ENCODE data around the gene AGBL1. TPM values are rescaled to one million over a fixed set of nuclear protein-coding genes. Genes with fewer than 3 reads are reported as not detected.
"Not testable (repeated sequence)": the region's sequence is repeated elsewhere in the genome, so short reads cannot be mapped to it uniquely, and the experiment has no call there.

The AGBL1 gene
- total RNA-seq, 2 experiments from 2014 or later: not detected

DNA sequence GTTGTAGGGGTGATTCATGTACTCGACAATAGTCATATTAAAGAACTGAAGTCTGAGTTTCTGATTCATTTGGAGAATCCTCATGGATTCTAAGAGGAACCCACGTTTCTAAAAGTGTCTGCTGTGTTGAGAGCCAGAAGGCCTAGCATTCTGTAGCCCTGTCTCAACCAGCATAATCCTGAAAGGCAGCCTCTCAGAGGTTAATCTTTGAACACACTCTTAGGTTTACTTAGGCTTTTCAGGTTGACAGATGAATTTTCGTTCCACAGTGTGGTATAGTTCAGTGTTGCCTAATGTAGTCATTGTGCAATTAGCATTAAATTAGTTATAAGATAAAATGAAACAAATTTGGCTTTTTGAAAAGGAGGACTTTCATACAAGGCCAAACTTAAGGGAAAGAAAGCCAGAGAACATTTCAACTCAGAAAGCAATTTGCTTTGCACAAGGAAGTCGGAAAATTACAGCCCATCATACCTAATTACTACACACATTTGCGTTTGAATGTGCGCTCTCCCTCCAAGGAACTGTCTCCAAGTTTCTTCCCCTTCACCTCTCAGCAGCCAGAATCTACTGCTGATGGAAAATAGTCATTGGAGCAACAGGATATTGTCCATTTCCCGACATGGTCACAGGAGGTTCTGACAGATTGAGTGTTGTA, 42.0 kb downstream of the AGBL1 start:
- no peak for ATAC-seq
- no peaks in the 10 kb centered on the region for H3K4me1 Mint-ChIP-seq
- H3K36me3 Mint-ChIP-seq: no peaks in the 10 kb centered on the region
- no peak overlapping the region for H3K4me3 Mint-ChIP-seq
- DNase-seq: no peak
- H3K27ac Mint-ChIP-seq: no peak overlapping the region
- CTCF ChIA-PET: no interaction called here
- peaks cover 15% of the 10 kb centered on the region for H3K27me3 Mint-ChIP-seq
- H3K9me3 Mint-ChIP-seq (ENCODE audit: low read depth): no peaks in the 10 kb centered on the region

GRCh38 chr15:86122691-86123391, 43.2 kb downstream of the AGBL1 start:
- ATAC-seq; H3K27ac Mint-ChIP-seq; H3K4me3 Mint-ChIP-seq; H3K9me3 Mint-ChIP-seq (ENCODE audit: low read depth); CTCF ChIA-PET; H3K36me3 Mint-ChIP-seq; DNase-seq; H3K4me1 Mint-ChIP-seq: not testable (repeated sequence)
- H3K27me3 Mint-ChIP-seq: peaks cover 12% of the 10 kb centered on the region

DNA sequence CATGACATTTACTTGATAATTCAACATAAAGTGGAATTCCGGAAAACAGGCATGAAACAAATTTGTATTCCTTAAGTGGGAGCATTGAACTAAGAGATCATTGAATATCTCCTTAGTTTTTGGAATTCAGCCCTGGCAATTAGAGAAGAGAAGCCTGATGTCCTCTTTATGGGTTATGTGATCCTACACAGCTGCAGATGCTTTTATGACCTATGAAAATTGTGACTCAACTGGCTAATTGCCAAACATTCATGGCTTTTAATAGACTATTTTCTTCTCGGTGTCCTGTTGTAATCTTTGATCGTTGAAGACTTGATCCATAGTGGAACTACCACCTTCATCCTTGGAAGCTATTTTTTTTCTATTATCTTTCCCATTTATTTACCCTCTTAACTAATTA, 46.1 kb downstream of the AGBL1 start:
- Mint-ChIP-seq H3K4me3 (no peak overlapping the region), H3K36me3 (no peaks in the 10 kb centered on the region), H3K9me3 (ENCODE audit: low read depth) (no peaks in the 10 kb centered on the region), H3K27me3 (peaks cover 3% of the 10 kb centered on the region), H3K27ac (no peak overlapping the region), H3K4me1 (no peaks in the 10 kb centered on the region)
- no peak for DNase-seq
- ATAC-seq: no peak
- CTCF ChIA-PET: no interaction called here

GRCh38 chr15:86127547-86127946, 47.9 kb downstream of the AGBL1 start:
- DNase-seq (no peak), ATAC-seq (no peak)
- H3K36me3 Mint-ChIP-seq: no peaks in the 10 kb centered on the region
- no peaks in the 10 kb centered on the region for H3K27me3 Mint-ChIP-seq
- no peaks in the 10 kb centered on the region for H3K9me3 Mint-ChIP-seq (ENCODE audit: low read depth)
- no peak overlapping the region for H3K4me3 Mint-ChIP-seq
- CTCF ChIA-PET: no interaction called here
- H3K4me1 Mint-ChIP-seq: no peaks in the 10 kb centered on the region
- no peak overlapping the region for H3K27ac Mint-ChIP-seq

GRCh38 chr15:86135041-86135440, 55.4 kb downstream of the AGBL1 start:
- Mint-ChIP-seq H3K9me3 (ENCODE audit: low read depth) (no peaks in the 10 kb centered on the region), H3K4me1 (no peaks in the 10 kb centered on the region), H3K36me3 (no peaks in the 10 kb centered on the region), H3K27ac (no peak overlapping the region), H3K27me3 (no peaks in the 10 kb centered on the region), H3K4me3 (no peak overlapping the region)
- CTCF ChIA-PET: no interaction called here
- DNase-seq (no peak), ATAC-seq (no peak)

DNA sequence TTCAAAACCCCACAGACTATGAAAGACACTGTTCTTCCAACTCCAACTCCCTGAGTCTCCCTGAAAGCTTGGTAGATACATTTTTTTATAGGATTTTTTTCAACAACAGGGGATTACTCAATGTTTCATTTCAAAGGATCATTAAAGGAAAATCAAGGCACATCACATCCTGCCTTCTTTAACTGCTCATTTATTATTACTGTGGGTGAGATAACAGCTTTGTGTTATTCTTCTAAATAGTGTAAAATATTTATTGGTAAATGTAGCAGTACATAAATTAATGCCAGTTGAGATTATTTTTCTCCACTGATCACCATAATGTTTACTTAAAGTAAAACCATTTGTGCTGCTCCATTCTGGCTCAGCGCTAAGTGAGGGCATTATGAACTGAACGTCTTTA, 57.2 kb downstream of the AGBL1 start:
- no peak overlapping the region for H3K4me3 Mint-ChIP-seq
- no peaks in the 10 kb centered on the region for H3K27me3 Mint-ChIP-seq
- H3K9me3 Mint-ChIP-seq (ENCODE audit: low read depth): no peaks in the 10 kb centered on the region
- ATAC-seq: no peak
- no peaks in the 10 kb centered on the region for H3K36me3 Mint-ChIP-seq
- H3K27ac Mint-ChIP-seq: no peak overlapping the region
- no peak for DNase-seq
- CTCF ChIA-PET: no interaction called here
- H3K4me1 Mint-ChIP-seq: no peaks in the 10 kb centered on the region

DNA sequence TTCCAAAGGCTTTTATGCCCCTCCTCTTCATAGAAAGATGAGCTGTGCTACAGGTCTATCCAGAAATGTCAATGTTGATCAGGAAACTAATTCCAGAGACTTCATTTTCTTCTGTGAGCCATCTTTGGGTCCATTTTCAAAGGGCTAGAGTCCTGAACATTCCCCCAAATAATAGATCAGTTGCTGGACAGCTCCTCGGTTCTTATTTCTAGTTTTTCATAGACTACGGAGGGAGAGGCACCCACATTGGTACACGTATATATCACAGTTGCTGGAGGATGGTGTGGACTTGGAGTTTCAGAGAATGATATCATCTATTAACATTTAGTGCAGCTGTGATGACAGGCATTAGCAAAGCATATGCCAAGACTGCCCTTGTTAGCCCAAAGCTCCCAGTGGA, 59.1 kb downstream of the AGBL1 start:
- H3K9me3 Mint-ChIP-seq (ENCODE audit: low read depth): no peaks in the 10 kb centered on the region
- no peak overlapping the region for H3K4me3 Mint-ChIP-seq
- no peaks in the 10 kb centered on the region for H3K36me3 Mint-ChIP-seq
- no peaks in the 10 kb centered on the region for H3K27me3 Mint-ChIP-seq
- CTCF ChIA-PET: interaction anchor here (0.8 kb wide), 1 partner anchor 209 kb away, joined by 3 read pairs; no protein-coding TSS in a partner anchor
- no peak overlapping the region for H3K27ac Mint-ChIP-seq
- ATAC-seq (no peak), DNase-seq (no peak)
- H3K4me1 Mint-ChIP-seq: no peaks in the 10 kb centered on the region

GRCh38 chr15:86139828-86140227, 60.2 kb downstream of the AGBL1 start:
- CTCF ChIA-PET: no interaction called here
- DNase-seq: no peak
- H3K9me3 Mint-ChIP-seq (ENCODE audit: low read depth): no peaks in the 10 kb centered on the region

GRCh38 chr15:86154705-86155104, 75.0 kb downstream of the AGBL1 start:
- Mint-ChIP-seq H3K9me3 (ENCODE audit: low read depth) (peaks cover 5% of the 10 kb centered on the region), H3K27me3 (no peaks in the 10 kb centered on the region), H3K27ac (no peak overlapping the region), H3K4me1 (no peaks in the 10 kb centered on the region), H3K36me3 (no peaks in the 10 kb centered on the region), H3K4me3 (no peak overlapping the region)
- DNase-seq (no peak), ATAC-seq (no peak)
- CTCF ChIA-PET: no interaction called here

More at GRCh38 chr15:86139828-86140227, 60.2 kb downstream of the AGBL1 start:
- Mint-ChIP-seq H3K27ac (no peak overlapping the region), H3K4me3 (no peak overlapping the region), H3K4me1 (no peaks in the 10 kb centered on the region), H3K27me3 (no peaks in the 10 kb centered on the region), H3K36me3 (no peaks in the 10 kb centered on the region)
- ATAC-seq: no peak

GRCh38 chr15:86155551-86155950, 75.9 kb downstream of the AGBL1 start:
- peaks cover 2% of the 10 kb centered on the region for H3K9me3 Mint-ChIP-seq (ENCODE audit: low read depth)
- H3K4me1 Mint-ChIP-seq: no peaks in the 10 kb centered on the region
- CTCF ChIA-PET: no interaction called here
- H3K27ac Mint-ChIP-seq: no peak overlapping the region
- H3K4me3 Mint-ChIP-seq: no peak overlapping the region
- H3K27me3 Mint-ChIP-seq: no peaks in the 10 kb centered on the region
- H3K36me3 Mint-ChIP-seq: no peaks in the 10 kb centered on the region
- no peak for ATAC-seq
- no peak for DNase-seq

GRCh38 chr15:86157606-86158293, 78.1 kb downstream of the AGBL1 start:
- no peak for DNase-seq
- no peaks in the 10 kb centered on the region for H3K36me3 Mint-ChIP-seq
- H3K9me3 Mint-ChIP-seq (ENCODE audit: low read depth): no peaks in the 10 kb centered on the region
- no peaks in the 10 kb centered on the region for H3K4me1 Mint-ChIP-seq
- H3K27ac Mint-ChIP-seq: no peak overlapping the region
- H3K27me3 Mint-ChIP-seq: no peaks in the 10 kb centered on the region
- CTCF ChIA-PET: no interaction called here
- H3K4me3 Mint-ChIP-seq: no peak overlapping the region
- no peak for ATAC-seq

GRCh38 chr15:86159468-86159867, 79.8 kb downstream of the AGBL1 start:
- ATAC-seq (no peak), DNase-seq (no peak)
- CTCF ChIA-PET: no interaction called here
- H3K36me3 Mint-ChIP-seq: no peaks in the 10 kb centered on the region
- H3K9me3 Mint-ChIP-seq (ENCODE audit: low read depth): no peaks in the 10 kb centered on the region
- H3K4me1 Mint-ChIP-seq: no peaks in the 10 kb centered on the region
- no peak overlapping the region for H3K4me3 Mint-ChIP-seq
- H3K27me3 Mint-ChIP-seq: no peaks in the 10 kb centered on the region
- H3K27ac Mint-ChIP-seq: no peak overlapping the region

DNA sequence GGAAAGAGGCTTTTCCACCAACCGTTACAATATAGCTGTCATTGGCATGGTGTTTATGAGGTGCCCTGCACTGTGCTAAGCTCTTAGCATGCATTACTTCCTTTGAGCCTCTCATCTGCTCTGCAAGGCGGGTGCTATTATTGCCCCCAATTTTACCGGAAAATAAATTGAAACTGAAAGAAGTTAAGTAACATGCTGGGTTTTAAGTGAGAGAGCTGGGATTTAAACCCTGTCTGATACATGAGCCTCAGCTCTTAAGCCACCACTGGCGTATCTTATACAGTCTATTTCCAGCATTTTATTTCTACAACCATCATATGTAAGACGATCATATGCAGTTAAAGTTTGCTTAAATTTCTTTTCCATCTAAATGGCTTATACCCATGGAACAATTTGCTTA, 81.6 kb downstream of the AGBL1 start:
- no peaks in the 10 kb centered on the region for H3K27me3 Mint-ChIP-seq
- no peaks in the 10 kb centered on the region for H3K36me3 Mint-ChIP-seq
- H3K27ac Mint-ChIP-seq: no peak overlapping the region
- H3K4me1 Mint-ChIP-seq: no peaks in the 10 kb centered on the region
- CTCF ChIA-PET: no interaction called here
- no peak for DNase-seq
- H3K9me3 Mint-ChIP-seq (ENCODE audit: low read depth): no peaks in the 10 kb centered on the region
- ATAC-seq: no peak
- H3K4me3 Mint-ChIP-seq: no peak overlapping the region

DNA sequence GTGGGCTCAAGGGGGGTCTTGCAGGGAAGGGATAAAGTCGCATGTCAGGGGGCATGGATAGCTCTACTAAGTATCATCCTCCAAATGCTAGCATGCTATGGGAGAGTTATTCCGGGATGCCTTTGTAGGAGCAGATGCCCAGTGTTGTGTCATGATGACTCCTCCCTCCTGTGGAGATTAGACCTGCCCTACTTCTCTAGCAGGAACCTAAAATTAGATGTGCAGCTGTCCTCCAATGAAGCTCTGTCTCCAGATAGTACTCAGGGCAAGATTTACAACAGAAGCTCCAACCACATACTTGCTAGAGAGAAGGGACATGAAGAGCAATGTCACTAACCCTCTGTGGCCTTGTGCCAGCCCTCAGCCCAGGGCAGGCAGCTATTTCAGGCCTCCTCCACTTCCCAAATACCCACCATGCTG, 82.5 kb downstream of the AGBL1 start:
- no peak for ATAC-seq
- CTCF ChIA-PET: no interaction called here
- no peaks in the 10 kb centered on the region for H3K36me3 Mint-ChIP-seq
- no peaks in the 10 kb centered on the region for H3K4me1 Mint-ChIP-seq
- no peaks in the 10 kb centered on the region for H3K27me3 Mint-ChIP-seq
- H3K27ac Mint-ChIP-seq: no peak overlapping the region
- H3K4me3 Mint-ChIP-seq: no peak overlapping the region
- H3K9me3 Mint-ChIP-seq (ENCODE audit: low read depth): no peaks in the 10 kb centered on the region
- no peak for DNase-seq

All from activated CD8-positive, alpha-beta memory T cell treated with anti-CD3 and anti-CD28 coated beads, Interleukin-2, amount 10 ng/mL, durations not matched to agents 7 days and 5 days (primary cell).